Measurements from ENCODE around the gene ILDR2. TPM values are rescaled to one million over a fixed set of nuclear protein-coding genes. Genes with fewer than 3 reads are reported as not detected.

The ILDR2 gene
- total and polyA plus RNA-seq, 9 of the 15 experiments (the other 6 are each of a cell fraction or from before 2014, with no cell fraction given), result 0.03 to 0.31 (median 0.18) TPM; not detected in 2

DNA sequence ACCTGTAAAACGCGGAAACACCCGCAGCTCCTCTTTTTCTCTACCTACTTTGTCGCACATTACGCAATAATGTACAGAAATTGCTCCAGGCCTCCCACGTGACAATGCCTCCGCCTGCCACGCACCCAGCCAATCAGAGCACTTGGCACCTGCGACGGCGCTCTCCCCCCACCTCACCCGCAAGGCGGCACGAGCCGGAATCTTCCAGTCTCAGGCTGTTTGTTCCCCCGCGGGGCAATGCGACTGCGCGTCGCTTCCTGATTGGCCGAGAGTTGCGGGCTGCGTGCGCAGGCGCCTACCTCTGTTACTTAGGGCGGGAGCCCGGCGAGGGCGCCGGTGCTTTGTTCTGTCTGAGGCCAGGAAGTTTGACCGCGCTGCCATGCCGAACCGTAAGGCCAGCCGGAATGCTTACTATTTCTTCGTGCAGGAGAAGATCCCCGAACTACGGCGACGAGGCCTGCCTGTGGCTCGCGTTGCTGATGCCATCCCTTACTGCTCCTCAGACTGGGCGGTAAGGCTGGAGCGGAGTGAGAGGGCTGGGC lies 13.7 kb upstream of the ILDR2 start, which contains the start of gene MAEL:
MAEL (plus strand) TSS at position 307 of the 542 bp plus-strand sequence; CDS start at position 380, 73 bp downstream.
- H3K4me1 ChIP-seq (replicated peaks in 1 of 2; ENCODE audit: control insufficient read depth in 2 of 2, insufficient read depth in 2 of 2, low read length in 2 of 2), result peaks cover 0 to 7% of the 10 kb centered on the region in 2 experiments; a peak in 2 of 5 replicates
- no peaks in the 10 kb centered on the region for H3K9me3 ChIP-seq (replicated peaks; ENCODE audit: control insufficient read depth, insufficient read depth, low read depth, low read length)
- no TSS peak for BruUV-seq (replicated peaks)
- H2AFZ ChIP-seq (ENCODE audit: low read depth, low read length), result no peak within 1 kb of the TSS
- intact Hi-C loops (cut with micrococcal nuclease) (no loop called here), in situ Hi-C loops (cut with MboI) (no loop called here)
- no peak within 1 kb of the TSS for H3K4me3 ChIP-seq
- H3K4me2 ChIP-seq (ENCODE audit: insufficient read depth, low read length), result no peak within 1 kb of the TSS
- H3K9me1 ChIP-seq (ENCODE audit: control insufficient read depth, insufficient read depth, low read length), result no peaks in the 10 kb centered on the region
- peak; percentile 51 for ATAC-seq
- no peaks in the 10 kb centered on the region for H4K20me1 ChIP-seq (replicated peaks; ENCODE audit: control insufficient read depth, insufficient read depth, low read length)
- DNase-seq (ENCODE audit: extremely low read depth in 1 of 4, low spot score in 3 of 4), result peak in 1 of 4 experiments; percentile 11
- H3K79me2 ChIP-seq (ENCODE audit: control insufficient read depth, insufficient read depth, low read length), result no peaks in the 10 kb centered on the region
- H3K27ac ChIP-seq (ENCODE audit: extremely low read depth, low read depth, low read length), result no peak within 1 kb of the TSS
- FAIRE-seq, result no peak
- ChIA-PET CTCF (ENCODE audit: low intra/inter-chr PET ratio) (no interaction called here), POLR2A (interaction anchor here (0.6 to 1.0 kb wide), 2 partner anchors 8 to 236 kb away, joined by 3 read pairs; no protein-coding TSS in a partner anchor)
- 53% methylated on average over 43 of the region's 45 CpGs for WGBS (ENCODE audit: insufficient coverage, low coverage, missing lambda C conversion rate)
- H3K36me3 ChIP-seq (ENCODE audit: control insufficient read depth, insufficient read depth, low read length), result no peaks in the 10 kb centered on the region
- peaks cover 0 to 11% of the 10 kb centered on the region in 2 experiments; a peak in 2 of 5 replicates for H3K27me3 ChIP-seq (ENCODE audit: control insufficient read depth in 2 of 2, insufficient read depth in 2 of 2, low read length in 2 of 2)
- no peak within 1 kb of the TSS for H3K9ac ChIP-seq (ENCODE audit: insufficient read depth in 1 of 2, low read depth in 2 of 2, low read length in 2 of 2)
- TF ChIP-seq TRIM28 (IDR thresholded peaks at IDR 0.05), result no peak
- no peak for TF ChIP-seq FOXO4 (CRISPR knock-in tag; IDR thresholded peaks at IDR 0.05)
- TF ChIP-seq, protein P1, sequence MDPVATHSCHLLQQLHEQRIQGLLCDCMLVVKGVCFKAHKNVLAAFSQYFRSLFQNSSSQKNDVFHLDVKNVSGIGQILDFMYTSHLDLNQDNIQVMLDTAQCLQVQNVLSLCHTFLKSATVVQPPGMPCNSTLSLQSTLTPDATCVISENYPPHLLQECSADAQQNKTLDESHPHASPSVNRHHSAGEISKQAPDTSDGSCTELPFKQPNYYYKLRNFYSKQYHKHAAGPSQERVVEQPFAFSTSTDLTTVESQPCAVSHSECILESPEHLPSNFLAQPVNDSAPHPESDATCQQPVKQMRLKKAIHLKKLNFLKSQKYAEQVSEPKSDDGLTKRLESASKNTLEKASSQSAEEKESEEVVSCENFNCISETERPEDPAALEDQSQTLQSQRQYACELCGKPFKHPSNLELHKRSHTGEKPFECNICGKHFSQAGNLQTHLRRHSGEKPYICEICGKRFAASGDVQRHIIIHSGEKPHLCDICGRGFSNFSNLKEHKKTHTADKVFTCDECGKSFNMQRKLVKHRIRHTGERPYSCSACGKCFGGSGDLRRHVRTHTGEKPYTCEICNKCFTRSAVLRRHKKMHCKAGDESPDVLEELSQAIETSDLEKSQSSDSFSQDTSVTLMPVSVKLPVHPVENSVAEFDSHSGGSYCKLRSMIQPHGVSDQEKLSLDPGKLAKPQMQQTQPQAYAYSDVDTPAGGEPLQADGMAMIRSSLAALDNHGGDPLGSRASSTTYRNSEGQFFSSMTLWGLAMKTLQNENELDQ (CRISPR knock-in tag; IDR thresholded peaks at IDR 0.05; ENCODE audit: borderline replicate concordance), result no peak
- TF ChIP-seq, protein P2, sequence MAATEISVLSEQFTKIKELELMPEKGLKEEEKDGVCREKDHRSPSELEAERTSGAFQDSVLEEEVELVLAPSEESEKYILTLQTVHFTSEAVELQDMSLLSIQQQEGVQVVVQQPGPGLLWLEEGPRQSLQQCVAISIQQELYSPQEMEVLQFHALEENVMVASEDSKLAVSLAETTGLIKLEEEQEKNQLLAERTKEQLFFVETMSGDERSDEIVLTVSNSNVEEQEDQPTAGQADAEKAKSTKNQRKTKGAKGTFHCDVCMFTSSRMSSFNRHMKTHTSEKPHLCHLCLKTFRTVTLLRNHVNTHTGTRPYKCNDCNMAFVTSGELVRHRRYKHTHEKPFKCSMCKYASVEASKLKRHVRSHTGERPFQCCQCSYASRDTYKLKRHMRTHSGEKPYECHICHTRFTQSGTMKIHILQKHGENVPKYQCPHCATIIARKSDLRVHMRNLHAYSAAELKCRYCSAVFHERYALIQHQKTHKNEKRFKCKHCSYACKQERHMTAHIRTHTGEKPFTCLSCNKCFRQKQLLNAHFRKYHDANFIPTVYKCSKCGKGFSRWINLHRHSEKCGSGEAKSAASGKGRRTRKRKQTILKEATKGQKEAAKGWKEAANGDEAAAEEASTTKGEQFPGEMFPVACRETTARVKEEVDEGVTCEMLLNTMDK (IDR thresholded peaks at IDR 0.05; ENCODE audit: borderline replicate concordance, insufficient read depth, low read depth, low read length, poor library complexity, severe bottlenecking), result no peak
- TF ChIP-seq KDM5B (IDR thresholded peaks at IDR 0.05; ENCODE audit: insufficient replicate concordance, low read depth, low read length), result no peak
- TF ChIP-seq BCL6 (CRISPR knock-in tag; IDR thresholded peaks at IDR 0.05), result no peak
- no peak for TF ChIP-seq ZNF384 (IDR thresholded peaks at IDR 0.05; ENCODE audit: low read depth, low read length)
- TF ChIP-seq ZNF324 (CRISPR knock-in tag; IDR thresholded peaks at IDR 0.05), result no peak
- no peak for TF ChIP-seq SMAD3 (CRISPR knock-in tag; conservative IDR thresholded peaks at IDR 0.05)
- 0 out of 2 replicates have a peak, but pooled peaks have one; percentile 6 for TF ChIP-seq LCOR (CRISPR knock-in tag; IDR thresholded peaks at IDR 0.05)
- TF ChIP-seq HMGXB4 (CRISPR knock-in tag; IDR thresholded peaks at IDR 0.05), result no peak
- TF ChIP-seq ATF3 (IDR thresholded peaks at IDR 0.05), result peak; percentile 43; the same call in 1 of the 2 replicates
- TF ChIP-seq ATF3 (CRISPR knock-in tag; conservative IDR thresholded peaks at IDR 0.05), result no peak
- TF ChIP-seq KLF10 (CRISPR knock-in tag; IDR thresholded peaks at IDR 0.05), result no peak

Data from K562 (cell line).